CD4-positive, CD25-positive, alpha-beta regulatory T cell (primary cell): ENCODE measurements around the gene LIN28B. TPM values are rescaled to one million over a fixed set of nuclear protein-coding genes. Genes with fewer than 3 reads are reported as not detected.
A peak's percentile ranks its signal among the peaks of the same experiment; 100 is the strongest.

Experiments
- ATAC-seq, 2 donors: fragments of 150-1000 bp; cut with Tn5 transposase; one replicate each; pipeline ENCODE4 v1.10.0; 2021; ENCODE audit warnings: low read depth in 2 of 2, moderate number of reproducible peaks in 2 of 2, moderate library complexity in 1 of 2
- DNase-seq, 3 donors: peaks; one replicate each; pipeline versions ENCODE4 v3.0.0 to v3.0.0-alpha.2; 2012 to 2022; ENCODE audit warnings: mixed read lengths in 1 of 3
- H3K27ac ChIP-seq: one replicate; pipeline ENCODE4 v1.7.0; 2013; ENCODE audit warnings: mild to moderate bottlenecking, low read length; ENCODE audit not compliant: insufficient read depth, poor library complexity, severe bottlenecking
- H3K27me3 ChIP-seq: one replicate; pipeline ENCODE4 v1.7.0; 2013; ENCODE audit warnings: low read length; ENCODE audit not compliant: control insufficient read depth, insufficient read depth
- H3K36me3 ChIP-seq: one replicate; pipeline ENCODE4 v1.7.0; 2013; ENCODE audit warnings: mild to moderate bottlenecking, low read length, moderate library complexity; ENCODE audit not compliant: control insufficient read depth, insufficient read depth
- H3K4me1 ChIP-seq: 2 replicates; pipeline ENCODE4 v1.7.0; 2013; ENCODE audit warnings: mild to moderate bottlenecking, low read length; ENCODE audit not compliant: insufficient read depth, control insufficient read depth, poor library complexity, severe bottlenecking
- H3K4me3 ChIP-seq: one replicate; pipeline ENCODE4 v1.7.0; 2013; ENCODE audit warnings: low read depth, mild to moderate bottlenecking, low read length, moderate library complexity
- H3K9me3 ChIP-seq, 2 experiments: 1 replicate in 1 of 2; 2 replicates in 1 of 2; pipeline ENCODE4 v1.7.0; 2013; ENCODE audit warnings: low read length in 2 of 2, mild to moderate bottlenecking in 1 of 2, moderate library complexity in 1 of 2; ENCODE audit not compliant: control insufficient read depth in 2 of 2
- H3K27ac Mint-ChIP-seq, 3 donors: one replicate each; pipeline ENCODE4 v1.8.0; 2020 to 2022; ENCODE audit warnings: mild to moderate bottlenecking in 3 of 3, mixed read lengths in 3 of 3, moderate library complexity in 2 of 3
- H3K27me3 Mint-ChIP-seq: one replicate; pipeline ENCODE4 v1.8.0; 2022; ENCODE audit warnings: mild to moderate bottlenecking, mixed read lengths
- H3K36me3 Mint-ChIP-seq: one replicate; pipeline ENCODE4 v1.8.0; 2020; ENCODE audit warnings: mixed read lengths
- H3K4me1 Mint-ChIP-seq, 4 donors: one replicate each; pipeline ENCODE4 v1.8.0; 2020 to 2022; ENCODE audit warnings: mixed read lengths in 4 of 4, mild to moderate bottlenecking in 1 of 4
- H3K4me3 Mint-ChIP-seq, 4 donors: one replicate each; pipeline ENCODE4 v1.8.0; 2020 to 2022; ENCODE audit warnings: mild to moderate bottlenecking in 4 of 4, mixed read lengths in 4 of 4, moderate library complexity in 3 of 4
- H3K9me3 Mint-ChIP-seq, 7 donors: one replicate each; pipeline ENCODE4 v1.8.0; 2020 to 2022; ENCODE audit warnings: mixed read lengths in 7 of 7, mild to moderate bottlenecking in 3 of 7, moderate library complexity in 2 of 7
- polyA plus RNA-seq, 4 donors: library from polyadenylated mRNA; unstranded; fragments of 300-500 nt; fragmentation: Illumina TruSeq; gene quantifications; one replicate each; pipeline ENCODE4 v1.2.3, GENCODE V29; 2021
- total RNA-seq: library from RNA; stranded (reverse); gene quantifications from one replicate; pipeline ENCODE4 v1.2.3, GENCODE V29; 2022

LIN28B gene
- total and polyA plus RNA-seq, 5 donors from 2014 or later = not detected

- Histone ChIP-seq H3K27ac (no peak overlapping the region), H3K9me3 (no peaks in the 10 kb centered on the region), H3K4me3 (no peak overlapping the region), H3K4me1 (no peaks in the 10 kb centered on the region), H3K36me3 (no peaks in the 10 kb centered on the region), H3K27me3 (peaks cover 10% of the 10 kb centered on the region)
- H3K9me3 Mint-ChIP-seq = no peaks in the 10 kb centered on the region
- H3K4me1 Mint-ChIP-seq = no peaks in the 10 kb centered on the region
- no peak overlapping the region for H3K27ac Mint-ChIP-seq
- H3K36me3 Mint-ChIP-seq = no peaks in the 10 kb centered on the region
- ATAC-seq (no peak), DNase-seq (no peak)
- H3K27me3 Mint-ChIP-seq = peaks cover 39% of the 10 kb centered on the region
- peak overlapping the region in 1 of 4 donors; percentile 47 for H3K4me3 Mint-ChIP-seq
These were observed 81.4 kb downstream of the LIN28B start for GRCh38 chr6:105038259-105038658.

- Mint-ChIP-seq H3K4me3 (no peak overlapping the region), H3K9me3 (no peaks in the 10 kb centered on the region), H3K36me3 (no peaks in the 10 kb centered on the region), H3K27me3 (peaks cover 27% of the 10 kb centered on the region), H3K27ac (no peak overlapping the region), H3K4me1 (no peaks in the 10 kb centered on the region)
- ATAC-seq (no peak), DNase-seq (no peak)
- Histone ChIP-seq H3K9me3 (no peaks in the 10 kb centered on the region), H3K4me3 (no peak overlapping the region), H3K27me3 (peaks cover 6% of the 10 kb centered on the region), H3K27ac (no peak overlapping the region), H3K4me1 (no peaks in the 10 kb centered on the region), H3K36me3 (no peaks in the 10 kb centered on the region)
These were observed 85.0 kb downstream of the LIN28B start for GRCh38 chr6:105041880-105042279.

- no peak overlapping the region for H3K27ac Mint-ChIP-seq
- Histone ChIP-seq H3K4me1 (no peaks in the 10 kb centered on the region), H3K36me3 (no peaks in the 10 kb centered on the region), H3K27ac (no peak overlapping the region), H3K4me3 (no peak overlapping the region), H3K27me3 (peaks cover 6% of the 10 kb centered on the region), H3K9me3 (no peaks in the 10 kb centered on the region)
- no peak for ATAC-seq
- no peaks in the 10 kb centered on the region for H3K9me3 Mint-ChIP-seq
- no peaks in the 10 kb centered on the region for H3K4me1 Mint-ChIP-seq
- DNase-seq = no peak
- H3K27me3 Mint-ChIP-seq = peaks cover 27% of the 10 kb centered on the region
- H3K36me3 Mint-ChIP-seq = no peaks in the 10 kb centered on the region
- H3K4me3 Mint-ChIP-seq = no peak overlapping the region
These were observed 85.7 kb downstream of the LIN28B start for GRCh38 chr6:105042648-105043047.

GRCh38 chr6:105043979-105044378 lies 87.1 kb downstream of the LIN28B start:
- peaks cover 21% of the 10 kb centered on the region for H3K27me3 Mint-ChIP-seq
- H3K4me3 ChIP-seq = no peak overlapping the region
- no peak overlapping the region for H3K27ac Mint-ChIP-seq
- no peak for ATAC-seq
- H3K36me3 ChIP-seq = no peaks in the 10 kb centered on the region
- H3K4me1 ChIP-seq = no peaks in the 10 kb centered on the region
- no peaks in the 10 kb centered on the region for H3K4me1 Mint-ChIP-seq
- H3K9me3 Mint-ChIP-seq = no peaks in the 10 kb centered on the region
- H3K36me3 Mint-ChIP-seq = no peaks in the 10 kb centered on the region
- H3K27ac ChIP-seq = no peak overlapping the region
- no peaks in the 10 kb centered on the region for H3K9me3 ChIP-seq
- peaks cover 6% of the 10 kb centered on the region for H3K27me3 ChIP-seq
- no peak for DNase-seq
- H3K4me3 Mint-ChIP-seq = no peak overlapping the region

- Mint-ChIP-seq H3K9me3 (no peaks in the 10 kb centered on the region), H3K27ac (no peak overlapping the region), H3K4me1 (no peaks in the 10 kb centered on the region), H3K4me3 (no peak overlapping the region), H3K36me3 (no peaks in the 10 kb centered on the region), H3K27me3 (peaks cover 11% of the 10 kb centered on the region)
- DNase-seq (no peak), ATAC-seq (no peak)
- H3K27ac ChIP-seq = no peak overlapping the region
- no peak overlapping the region for H3K4me3 ChIP-seq
- H3K9me3 ChIP-seq = no peaks in the 10 kb centered on the region
- no peaks in the 10 kb centered on the region for H3K4me1 ChIP-seq
- H3K36me3 ChIP-seq = no peaks in the 10 kb centered on the region
- H3K27me3 ChIP-seq = peaks cover 3% of the 10 kb centered on the region
These were observed 88.6 kb downstream of the LIN28B start for GRCh38 chr6:105045526-105045925.

- Mint-ChIP-seq H3K27ac (no peak overlapping the region), H3K4me1 (no peaks in the 10 kb centered on the region), H3K4me3 (no peak overlapping the region)
These were observed 95.1 kb downstream of the LIN28B start for GRCh38 chr6:105051941-105052471.

GRCh38 chr6:105056646-105057045 lies 99.7 kb downstream of the LIN28B start:
- Mint-ChIP-seq H3K27me3 (peaks cover 38% of the 10 kb centered on the region), H3K36me3 (no peaks in the 10 kb centered on the region), H3K27ac (no peak overlapping the region), H3K4me3 (no peak overlapping the region), H3K4me1 (no peaks in the 10 kb centered on the region), H3K9me3 (peaks cover 0 to 5% (median 2%) of the 10 kb centered on the region in 7 donors)
- ATAC-seq = no peak
- H3K27ac ChIP-seq = no peak overlapping the region
- H3K27me3 ChIP-seq = peaks cover 6% of the 10 kb centered on the region
- H3K4me3 ChIP-seq = no peak overlapping the region
- no peaks in the 10 kb centered on the region for H3K9me3 ChIP-seq
- H3K4me1 ChIP-seq = no peaks in the 10 kb centered on the region
- no peak for DNase-seq
- H3K36me3 ChIP-seq = no peaks in the 10 kb centered on the region

More at GRCh38 chr6:105051941-105052471, 95.1 kb downstream of the LIN28B start:
- no peak for DNase-seq
- no peaks in the 10 kb centered on the region for H3K27me3 ChIP-seq
- H3K9me3 ChIP-seq = no peaks in the 10 kb centered on the region
- no peaks in the 10 kb centered on the region for H3K4me1 ChIP-seq
- H3K9me3 Mint-ChIP-seq = peaks cover 0 to 5% (median 2%) of the 10 kb centered on the region in 7 donors
- no peak overlapping the region for H3K27ac ChIP-seq
- no peaks in the 10 kb centered on the region for H3K36me3 Mint-ChIP-seq
- H3K27me3 Mint-ChIP-seq = peaks cover 27% of the 10 kb centered on the region
- no peak overlapping the region for H3K4me3 ChIP-seq
- no peak for ATAC-seq
- no peaks in the 10 kb centered on the region for H3K36me3 ChIP-seq

GRCh38 chr6:105057160-105057559 lies 100.3 kb downstream of the LIN28B start:
- Mint-ChIP-seq H3K4me1 (no peaks in the 10 kb centered on the region), H3K27ac (no peak overlapping the region), H3K4me3 (no peak overlapping the region), H3K27me3 (peaks cover 38% of the 10 kb centered on the region), H3K36me3 (no peaks in the 10 kb centered on the region), H3K9me3 (peaks cover 0 to 5% (median 2%) of the 10 kb centered on the region in 7 donors)
- Histone ChIP-seq H3K4me3 (no peak overlapping the region), H3K36me3 (no peaks in the 10 kb centered on the region), H3K9me3 (no peaks in the 10 kb centered on the region), H3K4me1 (no peaks in the 10 kb centered on the region), H3K27ac (no peak overlapping the region), H3K27me3 (peaks cover 6% of the 10 kb centered on the region)
- ATAC-seq (no peak), DNase-seq (no peak)
